HG03066 (cell line): ENCODE data around the gene RBFOX2.
"Not testable (repeated sequence)": the region's sequence is repeated elsewhere in the genome, so short reads cannot be mapped to it uniquely, and the experiment has no call there.

Experiments
- ATAC-seq: cut with Tn5 transposase; IDR thresholded peaks from one replicate; pipeline ENCODE4 v1.9.1; 2021; ENCODE audit warnings: low read depth; ENCODE audit not compliant: unreplicated experiment

The RBFOX2 gene

GRCh38 chr22:35726398-35726797, 302.2 kb downstream of the RBFOX2 start:
- no peak for ATAC-seq

GRCh38 chr22:35725521-35725920, 303.1 kb downstream of the RBFOX2 start:
- no peak for ATAC-seq

- no peak for ATAC-seq
Measured at GRCh38 chr22:35721960-35722359, 306.7 kb downstream of the RBFOX2 start.

- no peak for ATAC-seq
Measured at GRCh38 chr22:35719212-35719875, 309.3 kb downstream of the RBFOX2 start.

DNA sequence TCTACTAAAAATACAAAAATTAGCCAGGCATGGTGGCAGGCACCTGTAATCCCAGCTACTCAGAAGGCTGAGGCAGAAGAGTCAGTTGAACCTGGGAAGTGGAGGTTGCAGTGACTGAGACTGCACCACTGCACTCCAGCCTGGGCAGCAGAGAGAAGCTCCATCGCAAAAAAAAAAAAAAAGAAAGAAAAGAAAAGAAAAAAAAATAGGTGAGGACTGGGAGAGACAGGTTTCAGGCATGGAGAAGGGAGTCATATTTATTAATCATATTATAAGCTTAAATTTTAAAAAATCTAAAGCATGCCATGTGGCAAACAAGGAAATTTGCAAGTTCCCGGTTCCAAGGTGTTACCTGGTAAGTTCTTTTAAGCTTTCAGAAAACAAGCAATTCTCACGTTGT, 311.1 kb downstream of the RBFOX2 start, which contains the start of gene APOL5:
Gene APOL5, plus strand, starts transcription at position 301 of the 400 bp plus-strand sequence. Its CDS starts 0 bp downstream, at position 301.
- ATAC-seq: no peak

DNA sequence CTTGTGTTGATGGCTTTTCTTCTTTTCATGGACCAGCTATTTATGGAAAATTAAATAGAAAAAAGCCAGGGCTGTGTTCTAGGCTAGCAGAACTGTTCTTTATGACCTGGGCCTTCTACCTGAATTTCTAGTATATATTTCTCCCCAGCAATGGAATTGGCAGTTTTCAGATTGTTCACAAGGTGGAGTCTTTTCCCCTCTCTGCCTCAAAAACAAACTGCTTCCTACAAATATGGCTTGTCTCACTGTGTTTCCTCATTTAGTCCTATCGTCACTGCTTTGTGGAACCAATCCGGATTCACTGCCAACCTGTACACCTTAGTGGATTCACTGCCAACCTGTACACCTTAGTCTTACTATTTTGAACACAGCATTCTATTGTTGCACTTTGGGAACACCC, 316.0 kb downstream of the RBFOX2 start:
- ATAC-seq: no peak

GRCh38 chr22:35711336-35711735, 317.3 kb downstream of the RBFOX2 start:
- no peak for ATAC-seq

DNA sequence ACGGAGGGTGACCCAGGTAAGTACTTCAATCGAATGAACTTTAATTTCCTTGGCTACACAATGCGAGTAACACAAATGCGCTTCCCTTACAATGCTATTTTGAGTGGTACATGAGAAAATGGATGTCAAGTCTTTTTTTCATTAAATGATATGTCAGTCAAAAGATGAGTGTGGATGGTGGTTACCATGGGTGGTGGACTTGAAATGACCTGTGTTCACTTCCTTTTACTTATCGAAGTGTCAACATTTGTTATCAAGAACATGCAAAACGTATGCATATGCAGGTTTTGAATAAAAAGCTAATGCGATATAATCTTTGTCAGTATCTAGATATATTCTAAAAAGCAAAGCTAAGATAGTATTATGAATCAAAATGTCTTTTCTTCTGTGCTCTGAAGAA, 319.7 kb downstream of the RBFOX2 start:
- ATAC-seq: no peak

DNA sequence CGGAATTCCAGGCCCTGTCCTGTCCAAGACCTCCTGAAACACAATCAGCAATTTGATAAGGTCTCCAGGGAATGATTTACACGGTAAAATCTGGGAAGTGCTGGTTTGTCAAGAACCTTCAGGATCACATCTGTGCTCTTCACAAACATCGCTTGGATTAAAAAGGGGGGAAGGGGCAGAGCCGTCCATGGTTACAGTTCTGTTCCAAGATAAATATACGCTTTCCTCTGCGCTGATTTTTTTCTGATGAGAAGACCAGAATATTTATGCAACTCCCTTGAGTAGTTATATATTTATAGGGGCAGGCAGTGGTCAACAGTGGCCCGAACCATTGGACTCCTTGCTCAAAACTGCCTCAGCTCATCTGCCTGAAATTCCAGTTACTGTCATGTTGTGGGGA, 320.2 kb downstream of the RBFOX2 start:
- no peak for ATAC-seq

GRCh38 chr22:35705141-35705540, 323.5 kb downstream of the RBFOX2 start:
- no peak for ATAC-seq

DNA sequence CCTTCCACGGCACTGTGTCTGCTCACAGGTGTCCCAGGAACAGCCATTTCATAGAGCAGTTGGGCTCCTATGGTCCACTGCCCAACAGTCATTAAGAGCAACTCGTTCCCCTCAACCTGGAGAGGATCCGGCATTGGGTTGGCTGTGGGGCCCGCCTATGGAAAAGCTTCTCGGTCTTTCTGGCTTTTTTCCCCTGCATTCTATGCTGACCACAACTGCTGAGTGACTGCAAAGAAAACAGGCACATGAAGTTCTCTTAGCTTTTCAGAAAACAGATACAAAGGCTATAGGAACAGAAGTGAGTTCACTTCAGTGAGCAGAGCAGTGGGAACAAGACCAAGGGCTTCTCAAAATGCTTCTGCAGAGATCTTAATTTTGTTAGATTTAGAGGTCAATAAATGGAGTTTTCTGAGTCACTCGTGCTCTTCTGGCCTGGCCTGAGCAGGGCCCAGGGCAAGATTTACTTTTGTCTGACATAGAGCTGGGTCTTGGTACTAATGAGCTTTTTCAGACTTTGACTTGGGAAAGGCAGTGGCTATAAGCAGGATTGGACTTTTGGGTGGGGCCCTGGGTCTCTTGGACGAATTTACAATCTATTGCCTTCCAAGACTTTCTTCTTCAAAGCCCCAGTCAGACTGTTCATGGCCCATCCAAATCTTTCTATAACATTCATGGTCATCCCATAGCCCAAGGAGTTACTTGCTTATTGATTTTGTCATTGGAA, 324.6 kb downstream of the RBFOX2 start:
- ATAC-seq: no peak

DNA sequence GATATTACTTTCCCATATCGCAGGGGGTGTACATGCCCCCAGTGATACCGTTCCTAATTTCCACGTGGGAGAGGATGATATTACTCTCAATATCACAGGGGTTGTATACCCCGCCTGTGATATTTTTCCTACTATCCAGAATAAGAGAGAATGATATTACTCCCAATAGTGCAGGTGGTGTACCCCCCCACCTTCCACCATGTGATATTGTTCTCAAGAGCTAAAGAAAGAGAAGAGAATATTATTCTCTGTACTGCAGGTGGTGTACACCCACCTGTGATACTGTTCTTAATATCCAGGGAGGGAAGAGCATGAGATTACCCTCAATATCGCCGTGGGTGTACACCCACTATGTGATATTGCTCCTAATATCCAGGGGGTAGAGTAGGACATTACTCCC, 328.8 kb downstream of the RBFOX2 start:
- not testable (repeated sequence) for ATAC-seq

- no peak for ATAC-seq
Measured at GRCh38 chr22:35697142-35697541, 331.5 kb downstream of the RBFOX2 start.

DNA sequence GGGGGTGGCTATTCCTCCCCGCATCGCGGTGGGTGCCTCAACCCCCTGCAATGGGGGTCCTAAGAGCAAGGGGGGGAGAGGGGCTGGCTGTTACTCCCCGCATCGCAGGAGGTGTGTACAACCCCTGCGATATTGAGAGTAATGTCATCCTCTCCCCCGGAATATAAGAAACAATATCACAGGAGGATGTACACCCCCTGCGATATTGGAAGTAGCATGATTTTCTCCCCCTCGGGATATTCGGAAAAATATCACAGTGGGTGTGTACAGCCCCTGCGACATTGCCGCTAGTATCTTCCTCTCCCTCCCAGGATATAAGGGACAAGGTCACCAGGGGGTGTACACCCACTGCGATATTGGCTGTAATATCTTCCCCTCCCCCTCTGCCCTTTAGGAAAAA, 333.4 kb downstream of the RBFOX2 start:
- no peak for ATAC-seq

DNA sequence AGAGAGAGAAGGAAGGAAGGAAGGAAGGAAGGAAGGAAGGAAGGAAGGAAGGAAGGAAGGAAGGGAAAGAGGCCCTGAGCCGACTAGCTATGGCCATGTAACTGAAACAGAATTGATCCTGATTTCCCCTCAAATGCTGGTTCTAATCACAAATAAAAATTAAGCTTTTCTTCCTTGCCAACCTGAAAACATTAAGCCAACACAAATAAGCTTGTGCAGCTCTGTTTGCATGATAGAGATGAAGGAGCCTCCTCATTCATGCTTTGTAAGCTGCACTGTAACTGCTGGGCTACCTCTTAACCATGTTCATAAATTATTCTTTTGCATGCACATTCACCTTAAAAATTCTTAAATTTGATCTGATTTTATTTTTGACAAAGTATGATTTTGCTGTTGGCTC, 338.6 kb downstream of the RBFOX2 start:
- ATAC-seq: no peak

DNA sequence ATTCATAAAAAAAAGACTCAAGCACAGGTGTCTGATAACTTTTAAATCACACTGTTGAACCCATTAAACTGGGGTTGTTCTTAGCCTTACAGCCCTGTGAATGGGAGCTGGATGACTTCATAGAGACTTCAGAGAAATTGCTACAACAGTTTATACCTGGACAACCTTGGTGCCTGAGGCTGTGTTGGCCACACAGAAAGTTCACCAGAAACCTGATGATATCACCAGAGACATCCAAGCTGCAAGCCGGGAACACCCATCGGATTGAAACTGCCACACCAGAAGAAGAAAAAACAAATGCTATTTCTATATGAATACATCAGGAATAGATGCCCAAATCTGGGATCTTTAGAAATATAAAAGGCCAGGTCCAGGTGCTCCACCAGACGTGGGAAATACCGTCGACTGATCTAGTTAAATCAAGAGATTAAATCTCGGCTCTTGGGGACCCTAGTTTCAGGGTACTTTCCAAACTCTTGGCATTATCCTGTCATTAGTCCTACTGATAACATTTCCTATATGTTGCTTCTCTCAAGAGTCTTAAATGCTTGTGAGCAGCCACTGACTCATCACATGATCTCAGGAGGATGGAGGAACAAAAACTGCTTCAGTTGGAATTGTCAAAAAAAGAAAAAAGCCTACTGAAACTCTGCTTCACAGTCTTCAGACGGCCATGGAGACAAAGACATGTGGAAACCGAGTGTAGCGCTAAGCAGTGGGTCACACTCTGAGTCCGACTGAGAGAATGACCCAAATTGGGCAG, 339.5 kb downstream of the RBFOX2 start:
- ATAC-seq: no peak
